ENCODE results near the gene NMUR1. TPM values are rescaled to one million over a fixed set of nuclear protein-coding genes. Genes with fewer than 3 reads are reported as not detected.
A peak's percentile ranks its signal among the peaks of the same experiment; 100 is the strongest.
"Not testable (repeated sequence)": the region's sequence is repeated elsewhere in the genome, so short reads cannot be mapped to it uniquely, and the experiment has no call there.

NMUR1 gene
- total RNA-seq, 1 donor from 2014 or later = not detected

DNA sequence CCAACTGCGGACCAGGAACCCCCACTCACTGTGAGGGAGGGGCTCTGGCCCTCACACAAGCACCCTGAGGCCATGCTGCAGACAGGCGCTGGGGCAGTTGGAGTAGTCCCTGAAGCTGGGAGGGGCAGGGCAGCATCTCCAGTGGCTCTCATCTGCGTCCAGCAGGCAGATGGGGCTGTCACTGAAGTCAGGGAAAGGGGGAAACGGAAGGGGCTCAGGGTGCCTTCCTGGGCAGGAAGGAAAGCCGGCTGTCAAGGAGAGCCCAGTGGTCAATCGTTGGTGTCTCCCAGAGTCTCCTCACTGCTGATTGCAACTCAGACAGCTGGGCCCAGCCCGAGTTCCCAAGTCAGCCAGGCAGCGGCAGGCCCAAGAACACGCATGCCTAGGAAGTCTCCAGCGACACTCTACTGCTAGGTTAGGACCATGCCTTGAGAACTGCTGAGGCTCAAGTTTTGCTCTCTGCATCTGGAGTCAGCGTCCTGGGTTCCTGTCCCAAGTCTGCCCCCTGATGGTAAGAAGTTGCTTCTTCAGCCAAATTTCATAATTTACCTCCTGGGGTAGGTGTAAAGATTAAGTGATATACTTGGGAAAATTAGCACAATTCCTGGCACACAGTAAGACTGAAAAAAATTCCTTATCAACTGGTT lies 27.4 kb upstream of the NMUR1 start:
- peak; percentile 80 for TF ChIP-seq CTCF (IDR thresholded peaks at IDR 0.05)
- no peak for DNase-seq (ENCODE audit: extremely low spot score, unreplicated experiment)

DNA sequence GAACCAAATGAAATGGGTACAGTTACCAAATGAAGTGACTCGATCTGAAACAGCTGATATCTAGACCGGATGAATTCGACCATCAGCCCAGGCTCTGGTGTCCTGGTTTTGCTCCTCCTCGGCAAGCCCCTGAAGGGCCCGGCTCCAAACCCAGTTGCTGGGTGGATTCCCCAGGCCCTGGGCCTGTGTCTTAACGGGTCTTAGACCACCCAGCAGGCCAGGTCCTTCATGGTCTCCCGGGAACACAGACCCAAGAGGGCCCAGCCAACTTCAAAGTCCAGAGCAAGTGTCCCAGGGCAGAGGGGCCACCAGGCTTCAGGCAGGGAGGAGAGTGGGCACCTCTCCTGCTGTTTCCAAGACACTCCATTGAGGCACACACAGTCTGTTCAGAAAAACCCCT lies 26.7 kb upstream of the NMUR1 start:
- H3K4me1 Mint-ChIP-seq (ENCODE audit: unreplicated experiment) = peaks cover 9% of the 10 kb centered on the region
- TF ChIP-seq CTCF (IDR thresholded peaks at IDR 0.05) = no peak
- H3K4me3 Mint-ChIP-seq (ENCODE audit: unreplicated experiment) = no peak overlapping the region
- peaks cover 13% of the 10 kb centered on the region for H3K9me3 Mint-ChIP-seq (ENCODE audit: unreplicated experiment)
- no peak for DNase-seq (ENCODE audit: extremely low spot score, unreplicated experiment)
- H3K27ac Mint-ChIP-seq (ENCODE audit: unreplicated experiment) = no peak overlapping the region
- peaks cover 3% of the 10 kb centered on the region for H3K36me3 Mint-ChIP-seq (ENCODE audit: unreplicated experiment)
- peaks cover 3% of the 10 kb centered on the region for H3K27me3 Mint-ChIP-seq (ENCODE audit: unreplicated experiment)

More for the DNA sequence above, 27.4 kb upstream of the NMUR1 start:
- Mint-ChIP-seq H3K4me3 (ENCODE audit: unreplicated experiment) (no peak overlapping the region), H3K9me3 (ENCODE audit: unreplicated experiment) (peaks cover 12% of the 10 kb centered on the region), H3K27ac (ENCODE audit: unreplicated experiment) (no peak overlapping the region), H3K4me1 (ENCODE audit: unreplicated experiment) (peaks cover 9% of the 10 kb centered on the region), H3K27me3 (ENCODE audit: unreplicated experiment) (peaks cover 3% of the 10 kb centered on the region), H3K36me3 (ENCODE audit: unreplicated experiment) (peaks cover 3% of the 10 kb centered on the region)

GRCh38 chr2:231556496-231556895 lies 26.3 kb upstream of the NMUR1 start:
- H3K36me3 Mint-ChIP-seq (ENCODE audit: unreplicated experiment) = not testable (repeated sequence)

DNA sequence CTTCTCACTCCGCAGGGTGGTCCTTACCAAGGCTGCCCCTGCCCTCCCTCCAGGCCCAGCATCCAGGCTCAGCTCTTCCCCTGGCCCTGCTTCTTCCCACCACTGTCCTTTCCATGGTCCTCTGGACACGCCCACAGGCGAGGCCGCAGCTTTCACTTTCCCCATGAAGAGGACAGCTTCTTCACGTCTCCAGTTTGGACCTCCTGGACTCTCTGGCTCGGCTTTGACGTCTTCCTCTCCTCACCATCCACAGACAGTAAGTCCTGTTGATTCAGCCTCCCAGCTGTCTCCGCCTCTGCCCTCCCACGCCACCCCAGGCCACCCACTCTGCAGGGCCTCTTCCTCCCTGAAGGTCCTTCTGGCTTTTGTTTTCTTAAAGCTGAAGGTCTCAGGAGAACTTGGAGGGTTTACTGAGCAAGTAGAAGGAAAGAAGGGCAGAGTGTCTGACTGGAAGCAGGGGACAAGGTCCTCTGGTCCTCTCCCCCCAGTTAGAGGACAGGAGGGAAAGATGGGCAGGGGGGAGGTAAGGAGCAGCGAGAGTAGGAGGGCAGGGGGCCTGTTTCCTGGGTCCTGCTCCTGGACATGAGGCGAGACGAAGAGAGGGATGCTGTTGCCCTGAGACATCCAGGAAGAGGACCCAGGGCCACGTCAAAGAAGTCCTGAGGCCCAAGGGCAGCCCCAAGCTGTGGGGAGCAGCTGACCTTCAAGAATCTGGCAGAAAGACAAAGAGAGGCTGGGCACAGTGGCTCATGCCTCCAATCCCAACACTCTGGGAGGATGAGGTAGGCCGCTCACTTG lies 24.7 kb upstream of the NMUR1 start:
- DNase-seq (ENCODE audit: extremely low spot score, unreplicated experiment) = no peak
- no peak for TF ChIP-seq CTCF (IDR thresholded peaks at IDR 0.05)
- Mint-ChIP-seq H3K27ac (ENCODE audit: unreplicated experiment) (peak overlapping the region; percentile 76), H3K4me1 (ENCODE audit: unreplicated experiment) (peaks cover 9% of the 10 kb centered on the region), H3K27me3 (ENCODE audit: unreplicated experiment) (peaks cover 3% of the 10 kb centered on the region), H3K9me3 (ENCODE audit: unreplicated experiment) (peaks cover 13% of the 10 kb centered on the region), H3K4me3 (ENCODE audit: unreplicated experiment) (peak overlapping the region; percentile 35), H3K36me3 (ENCODE audit: unreplicated experiment) (peaks cover 3% of the 10 kb centered on the region)

More at GRCh38 chr2:231556496-231556895, 26.3 kb upstream of the NMUR1 start:
- not testable (repeated sequence) for H3K27ac Mint-ChIP-seq (ENCODE audit: unreplicated experiment); H3K4me1 Mint-ChIP-seq (ENCODE audit: unreplicated experiment); DNase-seq (ENCODE audit: extremely low spot score, unreplicated experiment); H3K27me3 Mint-ChIP-seq (ENCODE audit: unreplicated experiment); H3K4me3 Mint-ChIP-seq (ENCODE audit: unreplicated experiment)
- peaks cover 13% of the 10 kb centered on the region for H3K9me3 Mint-ChIP-seq (ENCODE audit: unreplicated experiment)

GRCh38 chr2:231554327-231554726 lies 24.1 kb upstream of the NMUR1 start:
- H3K27me3 Mint-ChIP-seq (ENCODE audit: unreplicated experiment) = peaks cover 3% of the 10 kb centered on the region
- no peak for DNase-seq (ENCODE audit: extremely low spot score, unreplicated experiment)

More at GRCh38 chr2:231554327-231554726, 24.1 kb upstream of the NMUR1 start:
- H3K36me3 Mint-ChIP-seq (ENCODE audit: unreplicated experiment) = peaks cover 3% of the 10 kb centered on the region
- no peak overlapping the region for H3K4me3 Mint-ChIP-seq (ENCODE audit: unreplicated experiment)
- no peak overlapping the region for H3K27ac Mint-ChIP-seq (ENCODE audit: unreplicated experiment)
- H3K9me3 Mint-ChIP-seq (ENCODE audit: unreplicated experiment) = peaks cover 13% of the 10 kb centered on the region
- no peak for TF ChIP-seq CTCF (IDR thresholded peaks at IDR 0.05)
- peaks cover 9% of the 10 kb centered on the region for H3K4me1 Mint-ChIP-seq (ENCODE audit: unreplicated experiment)

Data from osteocyte (in vitro differentiated cells).